Mammary epithelial cell (primary cell): ENCODE results near the gene DYNLT2.

Source experiments
- EZH2 ChIP-seq: IDR thresholded peaks from 2 replicates; pipeline ENCODE4 v1.6.1; 2012; ENCODE audit warnings: low read length, inconsistent platforms, borderline replicate concordance
- TF ChIP-seq, protein P1 (sequence below), 2 donors: IDR thresholded peaks in 1 of 2; conservative IDR thresholded peaks in 1 of 2; 2 replicates each; pipeline ENCODE4 v1.5.1; 2011 to 2012; ENCODE audit warnings: inconsistent platforms in 2 of 2, low read length in 2 of 2, mild to moderate bottlenecking in 2 of 2, control low read depth in 1 of 2, low read depth in 1 of 2; ENCODE audit not compliant: insufficient read depth in 1 of 2; ENCODE audit errors: extremely low read depth in 1 of 2

DNA sequence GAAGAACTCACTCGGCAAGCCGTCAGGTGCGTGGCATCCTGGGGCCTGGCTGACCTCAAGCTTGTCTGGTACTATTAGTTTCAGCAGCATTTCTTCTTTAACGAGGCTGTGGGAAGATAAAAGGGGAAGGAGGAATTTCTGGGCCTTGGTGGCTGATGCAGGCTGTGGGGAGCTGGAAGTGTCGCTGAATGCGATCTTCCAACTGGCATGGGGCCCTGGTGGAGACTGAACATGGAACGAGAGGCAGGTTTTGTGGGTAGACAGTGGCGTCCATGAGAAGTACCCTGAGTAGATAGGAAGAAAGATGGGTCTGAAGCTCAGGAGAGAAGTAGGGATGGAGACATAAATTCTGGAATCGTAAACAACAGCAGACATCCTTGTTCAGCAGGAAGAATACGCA lies 23.9 kb upstream of the DYNLT2 start:
- TF ChIP-seq, protein P1, sequence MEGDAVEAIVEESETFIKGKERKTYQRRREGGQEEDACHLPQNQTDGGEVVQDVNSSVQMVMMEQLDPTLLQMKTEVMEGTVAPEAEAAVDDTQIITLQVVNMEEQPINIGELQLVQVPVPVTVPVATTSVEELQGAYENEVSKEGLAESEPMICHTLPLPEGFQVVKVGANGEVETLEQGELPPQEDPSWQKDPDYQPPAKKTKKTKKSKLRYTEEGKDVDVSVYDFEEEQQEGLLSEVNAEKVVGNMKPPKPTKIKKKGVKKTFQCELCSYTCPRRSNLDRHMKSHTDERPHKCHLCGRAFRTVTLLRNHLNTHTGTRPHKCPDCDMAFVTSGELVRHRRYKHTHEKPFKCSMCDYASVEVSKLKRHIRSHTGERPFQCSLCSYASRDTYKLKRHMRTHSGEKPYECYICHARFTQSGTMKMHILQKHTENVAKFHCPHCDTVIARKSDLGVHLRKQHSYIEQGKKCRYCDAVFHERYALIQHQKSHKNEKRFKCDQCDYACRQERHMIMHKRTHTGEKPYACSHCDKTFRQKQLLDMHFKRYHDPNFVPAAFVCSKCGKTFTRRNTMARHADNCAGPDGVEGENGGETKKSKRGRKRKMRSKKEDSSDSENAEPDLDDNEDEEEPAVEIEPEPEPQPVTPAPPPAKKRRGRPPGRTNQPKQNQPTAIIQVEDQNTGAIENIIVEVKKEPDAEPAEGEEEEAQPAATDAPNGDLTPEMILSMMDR (conservative IDR thresholded peaks at IDR 0.05 in 1 of 2, IDR thresholded peaks at IDR 0.05 in 1 of 2; ENCODE audit: extremely low read depth in 1 of 2, insufficient read depth in 1 of 2, low read depth in 1 of 2, low read length in 2 of 2) = no peak
- no peak for TF ChIP-seq EZH2
